Mononuclear cell (primary cell): ENCODE data around the gene SMS. TPM values are rescaled to one million over a fixed set of nuclear protein-coding genes. Genes with fewer than 3 reads are reported as not detected.
A peak's percentile ranks its signal among the peaks of the same experiment; 100 is the strongest.

Experiments used
- H3K27me3 ChIP-seq: 2 replicates; pipeline ENCODE4 v1.6.0; 2011; ENCODE audit warnings: low read length, control low read depth; ENCODE audit not compliant: insufficient read depth
- H3K4me1 ChIP-seq: 2 replicates; pipeline ENCODE4 v1.5.1; 2011; ENCODE audit warnings: mild to moderate bottlenecking, low read length, control low read depth; ENCODE audit not compliant: insufficient read depth
- H3K4me3 ChIP-seq: 2 replicates; pipeline ENCODE4 v1.5.1; 2011; ENCODE audit warnings: mild to moderate bottlenecking, low read length, moderate library complexity
- H3K9me3 ChIP-seq: 2 replicates; pipeline ENCODE4 v1.5.1; 2011; ENCODE audit warnings: low read depth, mild to moderate bottlenecking, control low read depth, low read length
- total RNA-seq: library from RNA; depleted of rRNA; stranded (reverse); fragments of >200 nt; gene quantifications from one replicate; pipeline ENCODE4 v1.2.3, GENCODE V29; 2012

The SMS gene
- total RNA-seq, result 38.9 TPM

DNA sequence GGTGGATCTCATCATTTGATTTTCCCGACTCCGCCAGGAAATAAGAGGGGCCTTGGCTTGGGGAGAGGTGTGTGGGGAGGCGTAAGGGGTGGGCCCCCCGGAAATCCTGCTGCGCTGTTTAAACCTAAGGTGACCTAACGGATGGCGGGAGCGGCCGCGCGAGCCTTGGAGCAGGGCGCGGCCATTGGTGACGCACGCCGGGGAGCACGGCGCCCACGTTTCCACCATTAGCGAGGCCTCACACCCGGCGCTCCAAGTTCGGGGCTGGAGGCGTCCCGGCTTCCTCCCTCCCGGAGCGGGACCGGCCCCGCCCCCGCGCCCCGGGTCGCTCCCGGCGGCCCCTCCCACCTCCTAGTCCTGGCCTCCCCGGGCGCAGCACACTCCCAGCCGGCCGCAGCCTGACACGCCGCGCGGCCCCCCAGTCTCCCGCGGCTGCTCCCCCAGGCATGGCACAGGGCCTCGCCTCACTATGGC is at the start of gene SMS:
Gene SMS, plus strand, starts transcription at position 354 of the 474 bp plus-strand sequence. Its CDS starts 116 bp downstream, at position 470.
- Histone ChIP-seq H3K4me3 (peak within 1 kb of the TSS; percentile 51), H3K27me3 (no peaks in the 10 kb centered on the region), H3K4me1 (peaks cover 21% of the 10 kb centered on the region), H3K9me3 (no peaks in the 10 kb centered on the region)

DNA sequence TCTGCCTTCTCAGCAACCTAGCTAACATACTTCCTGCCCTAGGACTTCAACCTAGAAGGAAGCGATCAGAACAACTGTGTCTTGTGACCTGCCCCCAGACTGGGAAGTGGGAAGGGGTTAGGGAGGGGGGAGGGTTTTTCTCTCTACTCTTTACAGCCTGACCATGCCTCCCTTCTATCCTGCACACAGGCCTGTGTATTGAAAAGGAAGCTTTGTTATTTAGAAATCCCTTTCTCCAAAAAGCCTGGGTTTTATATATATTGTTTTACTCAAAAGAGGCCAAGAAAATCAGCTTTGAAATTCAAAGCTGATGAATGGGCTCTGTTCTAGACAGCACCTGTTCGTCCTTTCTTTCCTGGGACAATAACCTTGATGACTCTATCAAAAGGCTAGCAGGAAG is 35.2 kb upstream of the SMS start:
- Histone ChIP-seq H3K4me3 (no peak overlapping the region), H3K9me3 (no peaks in the 10 kb centered on the region), H3K4me1 (no peaks in the 10 kb centered on the region), H3K27me3 (no peaks in the 10 kb centered on the region)

DNA sequence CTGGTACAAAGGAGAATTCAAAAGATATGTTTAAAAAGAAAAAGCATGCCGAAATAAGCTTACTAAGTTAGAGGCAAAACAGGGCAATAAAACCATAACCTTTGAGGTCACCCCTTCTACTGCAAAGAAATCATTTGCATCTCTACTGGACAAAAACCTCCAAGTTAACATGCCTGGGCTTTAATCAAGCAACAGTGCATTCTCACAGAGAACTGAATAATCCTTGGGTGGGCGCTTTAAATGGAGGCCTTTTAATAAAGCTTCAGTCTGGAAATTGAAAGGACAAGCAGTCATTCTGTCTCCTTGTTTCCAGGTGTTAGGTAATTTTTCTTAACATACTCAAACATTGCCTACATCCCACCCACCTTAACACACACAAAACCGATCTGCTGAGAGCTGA is 34.6 kb upstream of the SMS start:
- Histone ChIP-seq H3K4me1 (no peaks in the 10 kb centered on the region), H3K9me3 (no peaks in the 10 kb centered on the region), H3K4me3 (no peak overlapping the region), H3K27me3 (no peaks in the 10 kb centered on the region)

DNA sequence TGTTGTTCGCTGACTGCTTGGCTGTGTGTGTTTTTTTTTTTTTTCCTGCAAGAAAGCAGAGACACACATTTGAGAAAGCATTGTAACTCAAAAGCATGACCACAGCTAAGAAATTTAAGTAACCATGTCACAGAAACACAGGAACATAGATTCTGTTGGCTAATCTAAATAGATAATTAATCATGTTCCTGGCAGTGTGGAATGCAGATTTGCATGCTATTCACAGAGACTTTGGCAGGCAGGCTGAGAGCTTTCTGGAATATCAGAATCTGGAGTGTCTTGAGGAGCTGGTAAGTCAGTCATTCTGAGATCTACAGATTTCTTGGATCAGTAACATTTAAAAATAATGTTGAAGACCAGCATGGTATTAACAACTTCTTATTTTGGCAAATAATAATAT is 33.2 kb upstream of the SMS start:
- Histone ChIP-seq H3K27me3 (no peaks in the 10 kb centered on the region), H3K4me1 (no peaks in the 10 kb centered on the region), H3K9me3 (no peaks in the 10 kb centered on the region), H3K4me3 (no peak overlapping the region)

DNA sequence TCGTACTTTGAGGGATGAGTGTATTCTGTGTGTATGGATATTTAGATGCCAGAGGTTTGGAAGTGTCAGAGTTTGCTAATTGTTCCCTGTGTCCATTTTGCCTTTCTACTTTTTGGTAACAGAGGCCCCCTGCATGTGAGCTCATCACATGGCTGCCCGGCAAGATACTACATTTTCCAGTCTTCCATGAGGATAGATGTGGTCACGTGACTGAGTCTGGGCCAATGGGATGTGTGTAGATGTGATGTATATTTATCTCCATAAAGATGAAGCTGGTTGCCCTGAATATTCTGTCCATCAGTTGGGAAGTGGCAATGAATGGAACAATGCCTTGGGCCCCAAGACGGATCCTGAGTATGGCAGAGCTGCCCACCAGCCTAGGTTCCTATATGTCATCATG is 29.0 kb upstream of the SMS start:
- Histone ChIP-seq H3K4me3 (no peak overlapping the region), H3K27me3 (no peaks in the 10 kb centered on the region), H3K4me1 (no peaks in the 10 kb centered on the region), H3K9me3 (no peaks in the 10 kb centered on the region)

DNA sequence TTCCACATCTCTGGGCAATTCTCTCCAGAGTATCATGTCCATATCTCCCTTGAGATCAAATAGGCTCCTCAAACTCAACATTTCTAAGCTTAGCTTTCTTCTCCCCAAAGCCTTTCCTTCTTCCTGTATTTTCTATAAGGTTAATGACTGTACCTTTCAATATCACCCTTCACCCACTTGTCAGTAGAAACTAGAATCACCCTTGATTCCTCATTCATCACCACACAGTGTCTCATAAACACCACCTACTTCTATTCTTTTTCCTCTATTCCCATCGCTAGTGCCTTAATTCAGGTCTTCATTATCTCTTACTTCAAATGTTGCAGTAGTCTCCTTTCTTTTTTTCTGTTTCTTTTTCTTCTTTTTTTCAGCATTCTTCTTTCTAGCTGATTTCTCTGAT is 28.3 kb upstream of the SMS start:
- Histone ChIP-seq H3K4me3 (no peak overlapping the region), H3K4me1 (no peaks in the 10 kb centered on the region), H3K27me3 (no peaks in the 10 kb centered on the region), H3K9me3 (no peaks in the 10 kb centered on the region)

DNA sequence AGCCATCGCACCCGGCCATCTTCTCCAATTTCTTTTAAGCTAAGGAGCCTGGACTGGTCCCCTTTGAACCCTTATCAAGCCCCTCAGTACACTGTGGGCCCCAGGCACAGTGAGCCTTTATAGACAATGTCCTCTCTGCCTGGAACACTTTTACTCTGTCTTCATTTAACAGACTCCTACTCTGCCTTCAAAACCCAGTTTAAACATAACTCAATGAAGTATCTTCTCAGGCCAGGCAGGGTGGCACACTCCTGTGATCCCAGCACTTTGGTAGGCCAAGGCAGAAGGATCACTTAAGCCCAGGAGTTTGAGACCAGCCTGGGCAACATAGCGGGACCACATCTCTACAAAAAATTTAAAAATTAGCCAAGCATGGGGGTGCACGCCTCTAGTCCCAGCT is 27.5 kb upstream of the SMS start:
- H3K27me3 ChIP-seq, result no peaks in the 10 kb centered on the region
- no peak overlapping the region for H3K4me3 ChIP-seq
- H3K4me1 ChIP-seq, result no peaks in the 10 kb centered on the region
- no peaks in the 10 kb centered on the region for H3K9me3 ChIP-seq

DNA sequence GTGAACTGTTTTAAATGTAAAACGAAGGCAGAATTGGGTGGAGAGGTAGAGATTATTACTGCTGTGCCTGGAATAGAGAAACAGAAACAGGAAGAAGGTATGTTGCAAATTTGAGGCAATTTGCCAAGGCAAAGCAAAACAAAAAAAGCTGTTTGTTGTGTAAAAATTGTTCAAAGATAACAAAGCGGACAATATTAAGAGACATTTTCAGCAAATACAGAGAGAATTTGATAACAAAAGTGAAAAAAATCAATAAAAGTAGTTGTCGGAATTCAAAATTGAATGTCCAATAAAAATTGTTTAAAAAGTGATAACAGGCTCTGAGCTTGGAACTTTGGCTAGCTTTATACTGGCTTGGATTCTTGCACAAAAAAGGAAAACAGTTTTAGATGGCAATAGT is 14.4 kb upstream of the SMS start:
- Histone ChIP-seq H3K4me3 (no peak overlapping the region), H3K27me3 (no peaks in the 10 kb centered on the region), H3K4me1 (peaks cover 10% of the 10 kb centered on the region), H3K9me3 (no peaks in the 10 kb centered on the region)

DNA sequence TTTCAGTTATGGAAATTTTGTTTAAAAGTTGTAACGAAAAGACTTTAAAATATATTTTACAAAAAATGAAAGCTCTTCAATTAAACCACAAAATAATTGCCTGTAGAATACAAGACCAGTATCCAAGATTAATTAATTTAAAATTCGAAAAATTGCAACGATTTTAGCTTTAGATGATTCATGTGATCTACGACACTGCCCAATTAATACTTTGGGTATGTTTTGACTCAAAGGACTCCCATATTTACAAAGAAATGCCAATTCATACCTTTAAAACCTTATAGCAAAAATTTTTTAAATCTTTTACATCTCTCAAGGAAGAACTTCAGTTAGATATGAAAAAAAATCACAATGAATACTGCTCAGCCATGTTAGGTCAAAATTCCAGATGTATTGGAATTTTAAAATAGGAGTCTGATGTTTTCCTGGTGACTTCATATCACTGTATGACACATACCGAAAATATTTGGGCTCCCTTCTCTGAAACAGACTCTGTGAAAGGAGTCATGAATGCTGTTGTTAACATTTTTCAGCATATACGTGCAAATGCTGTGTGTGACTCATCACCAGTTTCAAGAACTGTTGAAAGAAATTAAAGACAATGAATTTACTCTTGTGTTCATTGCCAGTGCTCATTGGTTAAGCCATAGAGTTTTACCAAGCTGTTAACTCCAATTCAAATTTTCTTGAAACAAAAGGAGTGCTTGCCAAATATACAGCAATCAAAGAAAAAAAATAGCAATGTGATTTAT is 13.8 kb upstream of the SMS start:
- Histone ChIP-seq H3K27me3 (no peaks in the 10 kb centered on the region), H3K4me1 (peaks cover 10% of the 10 kb centered on the region), H3K4me3 (no peak overlapping the region), H3K9me3 (no peaks in the 10 kb centered on the region)

DNA sequence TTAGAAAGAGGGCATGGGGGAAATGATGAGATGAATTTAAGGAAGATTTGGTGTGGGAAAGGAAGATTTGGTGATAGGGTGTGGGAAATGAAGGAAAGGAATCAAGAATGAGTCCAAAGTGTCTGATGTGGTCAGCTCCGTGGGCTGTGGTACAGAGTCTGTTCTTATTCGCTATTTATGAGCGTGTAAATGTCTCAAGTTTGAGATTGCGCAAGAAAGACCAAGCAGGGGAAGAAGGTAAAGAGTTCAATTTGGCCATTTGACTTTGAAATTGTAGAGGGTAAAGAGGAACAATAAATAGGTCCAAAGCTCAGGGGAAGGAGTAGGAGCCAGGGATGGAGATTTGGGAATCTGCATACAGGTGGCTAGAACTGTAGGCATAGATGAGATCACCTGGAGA is 11.3 kb upstream of the SMS start:
- Histone ChIP-seq H3K4me3 (no peak overlapping the region), H3K4me1 (peaks cover 24% of the 10 kb centered on the region), H3K9me3 (no peaks in the 10 kb centered on the region), H3K27me3 (no peaks in the 10 kb centered on the region)

DNA sequence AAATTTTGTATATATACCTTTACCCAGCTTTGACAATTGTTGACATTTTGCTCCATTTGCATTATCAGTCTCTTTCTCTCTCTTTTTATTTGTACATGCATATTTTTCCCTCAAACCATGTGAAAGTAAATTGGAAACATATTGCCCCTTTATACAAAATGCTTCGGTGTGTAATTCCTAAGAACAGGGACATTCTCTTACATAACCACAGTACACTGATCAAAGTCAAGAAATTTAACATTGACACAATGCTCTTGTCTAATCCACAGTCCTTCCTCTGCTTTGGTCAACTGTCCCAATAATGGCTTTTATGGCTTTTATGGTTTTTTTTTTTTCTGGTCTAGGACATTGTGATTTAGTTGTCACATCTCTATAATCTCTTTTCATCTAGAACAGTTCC is 9.5 kb upstream of the SMS start:
- H3K4me1 ChIP-seq, result peaks cover 24% of the 10 kb centered on the region
- H3K27me3 ChIP-seq, result no peaks in the 10 kb centered on the region
- H3K4me3 ChIP-seq, result no peak overlapping the region
- H3K9me3 ChIP-seq, result no peaks in the 10 kb centered on the region

DNA sequence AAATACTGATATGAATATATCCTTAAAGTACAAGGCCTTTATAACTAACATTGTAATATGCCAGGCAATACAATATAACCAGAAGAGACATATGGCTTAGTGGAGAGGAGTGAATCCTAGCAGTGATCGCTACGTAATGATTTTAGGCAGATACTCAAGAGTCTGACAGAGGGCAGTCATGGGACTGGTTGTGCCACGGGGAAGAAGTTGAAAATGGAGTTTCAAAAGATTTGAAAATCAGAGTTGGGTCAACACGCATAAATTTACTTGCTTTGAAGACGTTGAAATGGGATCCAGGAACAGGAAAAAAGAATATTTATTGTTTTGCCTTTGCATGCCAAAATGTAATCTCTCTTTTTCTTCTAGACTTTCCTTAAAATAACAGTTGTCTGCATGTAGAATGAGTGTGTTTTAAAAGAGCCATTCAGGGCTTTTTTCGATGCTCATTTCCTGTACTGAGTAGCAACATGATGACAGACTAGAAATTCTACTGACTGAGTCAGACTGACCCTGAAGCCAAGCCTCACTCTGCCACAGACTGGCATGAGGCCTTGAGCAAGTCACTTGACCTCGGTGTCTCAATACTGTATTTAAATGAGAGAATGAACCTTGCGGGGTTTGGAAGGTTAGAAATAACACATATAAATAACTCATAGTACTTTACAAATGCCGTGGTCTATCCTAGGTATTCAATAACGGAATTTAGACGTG is 8.1 kb upstream of the SMS start:
- H3K4me3 ChIP-seq, result no peak overlapping the region
- peaks cover 24% of the 10 kb centered on the region for H3K4me1 ChIP-seq
- H3K27me3 ChIP-seq, result no peaks in the 10 kb centered on the region
- no peaks in the 10 kb centered on the region for H3K9me3 ChIP-seq

DNA sequence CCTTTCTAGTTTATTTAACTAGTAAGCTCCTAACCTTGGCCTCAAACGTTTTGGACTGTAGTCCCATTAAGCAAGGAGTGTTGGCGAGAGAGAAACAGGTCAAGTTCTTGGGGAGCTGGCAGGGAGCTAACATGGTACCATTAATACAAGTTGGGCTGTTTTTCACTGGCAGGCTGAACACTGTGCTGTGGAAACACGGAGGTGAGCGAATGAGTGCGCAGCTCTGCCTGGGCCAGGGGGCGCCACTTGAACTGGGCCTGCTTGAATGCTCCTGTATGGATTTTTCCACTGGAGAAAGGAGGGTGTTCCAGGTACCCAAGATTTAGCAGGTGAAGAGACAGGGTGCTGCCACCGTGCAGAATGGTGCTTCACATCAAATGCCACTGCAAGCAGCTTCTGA is 7.4 kb upstream of the SMS start:
- Histone ChIP-seq H3K4me1 (peaks cover 24% of the 10 kb centered on the region), H3K27me3 (no peaks in the 10 kb centered on the region), H3K9me3 (no peaks in the 10 kb centered on the region), H3K4me3 (no peak overlapping the region)

DNA sequence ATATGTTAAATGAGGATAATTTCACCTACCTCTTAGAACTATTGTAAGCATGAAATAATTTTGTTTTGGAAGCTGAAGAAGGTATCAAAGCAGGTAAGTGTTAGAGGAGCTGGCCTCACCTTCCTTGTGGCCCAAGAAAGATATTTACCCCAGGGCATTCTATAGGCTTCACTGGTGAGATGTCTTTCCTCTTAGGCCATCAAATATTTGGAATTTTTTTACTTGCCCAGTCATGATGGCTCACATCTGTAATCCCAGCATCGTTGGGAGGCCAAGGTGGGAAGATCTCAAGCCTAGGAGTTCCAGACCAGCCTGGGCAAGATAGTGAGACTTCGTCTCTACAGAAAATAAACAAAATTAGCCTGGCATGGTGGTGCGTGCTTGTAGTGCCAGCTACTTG is 6.1 kb upstream of the SMS start:
- H3K4me3 ChIP-seq, result no peak overlapping the region

DNA sequence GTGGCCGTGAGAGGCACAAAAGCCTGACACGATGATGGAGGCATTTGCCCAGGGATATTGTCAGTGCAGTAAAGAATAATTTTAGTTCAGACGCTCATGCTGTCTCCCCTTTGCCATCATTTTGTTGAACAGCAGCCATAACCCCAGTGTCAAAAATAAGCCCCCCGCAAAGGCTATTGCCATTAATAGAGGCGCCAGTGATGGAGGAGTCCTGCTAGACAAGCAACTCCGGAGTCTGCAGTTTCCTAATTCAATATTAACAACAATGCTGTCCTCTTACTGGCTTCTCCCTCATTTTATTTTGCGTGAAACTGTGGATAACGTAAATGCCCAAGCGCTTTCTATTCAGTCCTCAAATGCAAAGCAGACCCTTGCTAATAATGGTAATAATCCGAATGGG is 603 bp upstream of the SMS start:
- peaks cover 21% of the 10 kb centered on the region for H3K4me1 ChIP-seq
- H3K27me3 ChIP-seq, result no peaks in the 10 kb centered on the region
- H3K4me3 ChIP-seq, result peak overlapping the region; percentile 51
- H3K9me3 ChIP-seq, result no peaks in the 10 kb centered on the region

More for the DNA sequence above, 6.1 kb upstream of the SMS start:
- H3K4me1 ChIP-seq, result peaks cover 17% of the 10 kb centered on the region
- no peaks in the 10 kb centered on the region for H3K27me3 ChIP-seq
- no peaks in the 10 kb centered on the region for H3K9me3 ChIP-seq
